ENCODE measurements around the gene LHX4.

Gene LHX4

DNA sequence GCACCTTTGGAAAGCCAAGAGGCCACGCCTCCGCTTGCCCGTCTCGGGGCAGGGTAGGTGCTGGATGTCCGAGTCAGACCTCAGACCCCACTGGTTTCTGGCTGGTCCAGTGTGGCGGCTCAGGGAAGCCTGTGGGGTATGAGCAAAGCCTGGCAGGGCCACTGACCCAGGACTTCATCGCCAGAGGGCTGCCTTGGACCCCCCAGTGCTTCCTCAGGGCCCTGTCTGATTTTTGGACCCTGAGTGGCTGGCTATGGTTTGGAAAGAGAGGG, 20.4 kb downstream of the LHX4 start:
- H3K9ac ChIP-seq (ENCODE audit: low read length in 5 of 5) = no peak overlapping the region
- H3K4me3 ChIP-seq (ENCODE audit: low read depth in 1 of 5, low read length in 5 of 5) = no peak overlapping the region
- no peaks in the 10 kb centered on the region for H3K9me3 ChIP-seq (ENCODE audit: control insufficient read depth in 5 of 5, low read length in 5 of 5)
- H3K27me3 ChIP-seq (ENCODE audit: control insufficient read depth in 5 of 5, insufficient read depth in 4 of 5, low read length in 5 of 5) = peaks cover 5 to 38% (median 16%) of the 10 kb centered on the region in 5 donors
- no peaks in the 10 kb centered on the region for H3K4me1 ChIP-seq (ENCODE audit: control insufficient read depth in 5 of 5, insufficient read depth in 5 of 5, low read length in 5 of 5)
- H3K36me3 ChIP-seq (ENCODE audit: control insufficient read depth in 5 of 5, insufficient read depth in 5 of 5, low read length in 5 of 5) = no peaks in the 10 kb centered on the region
- H3K27ac ChIP-seq (ENCODE audit: low read depth, low read length) = no peak overlapping the region

DNA sequence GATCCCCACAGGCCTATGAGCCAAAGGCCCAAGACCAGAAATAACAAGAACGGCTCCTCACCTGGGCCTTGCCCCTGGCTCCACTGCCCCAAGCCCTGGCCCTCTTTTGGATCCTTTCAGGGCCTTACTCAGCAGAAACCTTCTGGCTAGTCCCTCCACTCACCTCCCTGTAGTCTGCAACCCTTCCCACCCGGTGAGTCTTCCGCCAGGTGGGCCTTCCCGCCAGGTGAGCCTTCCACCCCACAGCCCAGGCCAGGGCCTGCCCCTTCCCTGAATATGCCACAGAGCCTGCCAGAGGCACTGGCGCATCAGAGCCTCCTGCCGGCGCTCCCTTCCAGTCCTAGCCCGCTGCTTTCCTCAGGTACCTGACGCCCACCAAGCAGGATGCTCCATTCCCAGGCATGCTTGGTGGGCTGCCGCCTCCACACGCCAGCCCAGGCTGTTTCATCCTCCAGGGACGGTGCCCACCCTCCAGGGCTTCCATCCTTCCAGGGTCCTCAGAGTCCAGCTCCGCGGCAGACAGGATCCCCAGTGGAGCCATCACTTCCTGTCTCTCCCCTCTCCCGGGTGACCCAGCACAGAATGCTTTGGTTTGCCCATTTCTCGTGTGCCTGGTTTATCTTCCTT, 20.9 kb downstream of the LHX4 start:
- Histone ChIP-seq H3K4me1 (ENCODE audit: control insufficient read depth in 5 of 5, insufficient read depth in 5 of 5, low read length in 5 of 5) (peaks cover 0 to 2% (median 0%) of the 10 kb centered on the region in 5 donors), H3K4me3 (ENCODE audit: low read depth in 1 of 5, low read length in 5 of 5) (no peak overlapping the region), H3K9me3 (ENCODE audit: control insufficient read depth in 5 of 5, low read length in 5 of 5) (no peaks in the 10 kb centered on the region), H3K9ac (ENCODE audit: low read length in 5 of 5) (no peak overlapping the region), H3K36me3 (ENCODE audit: control insufficient read depth in 5 of 5, insufficient read depth in 5 of 5, low read length in 5 of 5) (no peaks in the 10 kb centered on the region), H3K27me3 (ENCODE audit: control insufficient read depth in 5 of 5, insufficient read depth in 4 of 5, low read length in 5 of 5) (peaks cover 10 to 39% (median 19%) of the 10 kb centered on the region in 5 donors), H3K27ac (ENCODE audit: low read depth, low read length) (no peak overlapping the region)

DNA sequence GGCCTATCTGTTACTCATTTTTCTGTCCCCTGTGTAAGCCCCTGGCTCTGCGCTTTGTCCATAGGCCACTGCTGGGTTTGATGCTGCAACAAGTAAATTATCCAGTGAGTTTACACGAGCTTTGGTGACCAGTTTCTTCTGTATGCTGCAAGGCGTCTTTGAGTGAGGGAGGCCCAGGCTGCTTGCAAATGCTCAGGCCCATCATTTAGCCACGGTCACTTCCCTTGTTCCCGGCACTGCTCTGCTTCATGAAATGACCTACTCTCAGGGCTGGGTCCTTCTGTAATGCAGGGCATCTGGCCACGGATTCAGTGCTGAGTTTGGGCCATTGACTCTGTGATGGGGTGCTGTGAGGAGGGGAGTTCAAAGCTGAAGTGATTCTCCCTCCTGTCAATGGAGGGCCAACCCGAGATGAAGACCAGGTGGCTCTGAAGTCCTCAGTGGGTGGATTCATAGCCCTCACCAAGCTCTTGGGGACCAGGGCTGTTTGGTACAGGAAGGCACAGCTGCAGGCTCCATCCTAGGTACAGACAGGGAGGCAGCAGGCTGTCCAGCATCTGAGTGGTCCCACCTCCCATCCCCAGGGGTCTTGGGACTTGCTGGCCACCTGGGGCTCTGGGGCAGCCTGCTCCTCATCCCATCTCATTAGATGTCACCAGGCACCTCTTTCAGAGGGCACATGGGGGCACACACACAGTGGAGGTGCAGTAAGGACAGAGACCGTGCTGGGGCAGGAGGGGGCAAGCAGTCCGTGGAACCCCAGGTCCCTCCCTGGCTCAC, 21.7 kb downstream of the LHX4 start:
- H3K9ac ChIP-seq (ENCODE audit: low read length in 5 of 5) = no peak overlapping the region
- H3K4me1 ChIP-seq (ENCODE audit: control insufficient read depth in 5 of 5, insufficient read depth in 5 of 5, low read length in 5 of 5) = peaks cover 0 to 2% (median 0%) of the 10 kb centered on the region in 5 donors
- peaks cover 17 to 45% (median 25%) of the 10 kb centered on the region in 5 donors for H3K27me3 ChIP-seq (ENCODE audit: control insufficient read depth in 5 of 5, insufficient read depth in 4 of 5, low read length in 5 of 5)
- H3K9me3 ChIP-seq (ENCODE audit: control insufficient read depth in 5 of 5, low read length in 5 of 5) = no peaks in the 10 kb centered on the region
- no peaks in the 10 kb centered on the region for H3K36me3 ChIP-seq (ENCODE audit: control insufficient read depth in 5 of 5, insufficient read depth in 5 of 5, low read length in 5 of 5)
- no peak overlapping the region for H3K4me3 ChIP-seq (ENCODE audit: low read depth in 1 of 5, low read length in 5 of 5)
- no peak overlapping the region for H3K27ac ChIP-seq (ENCODE audit: low read depth, low read length)

DNA sequence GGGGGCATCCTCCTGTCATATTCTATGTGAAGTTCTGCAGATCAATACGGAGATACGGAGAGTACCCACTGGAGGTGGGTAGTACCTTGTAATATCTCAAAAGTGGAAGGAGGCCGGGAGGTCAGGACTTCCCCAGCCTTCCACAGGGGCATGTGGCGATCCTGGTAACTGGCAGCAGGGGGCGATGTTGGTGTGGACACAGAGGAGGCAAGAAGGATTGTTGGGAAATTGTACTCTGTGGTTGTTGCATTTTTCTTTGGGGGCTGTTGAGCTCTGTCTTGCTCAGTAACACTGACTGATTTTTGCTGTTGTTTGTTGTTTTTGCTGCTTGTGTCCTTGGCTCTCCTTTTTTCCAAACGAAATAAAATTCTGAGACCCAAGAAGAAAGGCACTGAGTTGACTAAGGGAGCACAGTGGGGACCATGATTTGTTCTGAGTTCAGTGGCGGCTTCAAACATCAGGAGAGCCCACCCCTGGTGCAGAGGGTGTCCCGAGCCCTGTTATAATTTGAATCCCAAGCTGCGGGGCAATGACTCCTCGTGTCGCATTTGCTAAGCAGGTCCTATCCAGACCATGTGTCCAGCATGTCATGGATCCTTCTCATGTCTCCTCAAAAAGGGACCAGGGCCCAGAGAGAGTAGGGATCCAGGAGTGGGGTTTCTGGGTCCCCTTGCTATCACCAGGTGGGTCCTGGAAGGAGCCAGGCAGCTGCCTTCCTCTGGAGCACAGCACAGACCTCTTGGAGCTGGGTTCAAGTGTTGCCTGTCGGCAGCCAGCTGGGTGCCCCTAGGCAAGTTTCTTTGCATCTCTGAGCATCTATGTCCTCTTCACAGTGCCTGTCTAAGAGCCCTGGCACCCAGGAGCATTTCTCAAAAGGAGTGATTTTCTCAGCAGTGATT, 22.8 kb downstream of the LHX4 start:
- H3K36me3 ChIP-seq (ENCODE audit: control insufficient read depth in 5 of 5, insufficient read depth in 5 of 5, low read length in 5 of 5) = no peaks in the 10 kb centered on the region
- no peak overlapping the region for H3K27ac ChIP-seq (ENCODE audit: low read depth, low read length)
- H3K9ac ChIP-seq (ENCODE audit: low read length in 5 of 5) = no peak overlapping the region
- H3K4me3 ChIP-seq (ENCODE audit: low read depth in 1 of 5, low read length in 5 of 5) = no peak overlapping the region
- H3K4me1 ChIP-seq (ENCODE audit: control insufficient read depth in 5 of 5, insufficient read depth in 5 of 5, low read length in 5 of 5) = peaks cover 0 to 2% (median 0%) of the 10 kb centered on the region in 5 donors
- H3K9me3 ChIP-seq (ENCODE audit: control insufficient read depth in 5 of 5, low read length in 5 of 5) = no peaks in the 10 kb centered on the region
- peaks cover 28 to 53% (median 31%) of the 10 kb centered on the region in 5 donors for H3K27me3 ChIP-seq (ENCODE audit: control insufficient read depth in 5 of 5, insufficient read depth in 4 of 5, low read length in 5 of 5)

DNA sequence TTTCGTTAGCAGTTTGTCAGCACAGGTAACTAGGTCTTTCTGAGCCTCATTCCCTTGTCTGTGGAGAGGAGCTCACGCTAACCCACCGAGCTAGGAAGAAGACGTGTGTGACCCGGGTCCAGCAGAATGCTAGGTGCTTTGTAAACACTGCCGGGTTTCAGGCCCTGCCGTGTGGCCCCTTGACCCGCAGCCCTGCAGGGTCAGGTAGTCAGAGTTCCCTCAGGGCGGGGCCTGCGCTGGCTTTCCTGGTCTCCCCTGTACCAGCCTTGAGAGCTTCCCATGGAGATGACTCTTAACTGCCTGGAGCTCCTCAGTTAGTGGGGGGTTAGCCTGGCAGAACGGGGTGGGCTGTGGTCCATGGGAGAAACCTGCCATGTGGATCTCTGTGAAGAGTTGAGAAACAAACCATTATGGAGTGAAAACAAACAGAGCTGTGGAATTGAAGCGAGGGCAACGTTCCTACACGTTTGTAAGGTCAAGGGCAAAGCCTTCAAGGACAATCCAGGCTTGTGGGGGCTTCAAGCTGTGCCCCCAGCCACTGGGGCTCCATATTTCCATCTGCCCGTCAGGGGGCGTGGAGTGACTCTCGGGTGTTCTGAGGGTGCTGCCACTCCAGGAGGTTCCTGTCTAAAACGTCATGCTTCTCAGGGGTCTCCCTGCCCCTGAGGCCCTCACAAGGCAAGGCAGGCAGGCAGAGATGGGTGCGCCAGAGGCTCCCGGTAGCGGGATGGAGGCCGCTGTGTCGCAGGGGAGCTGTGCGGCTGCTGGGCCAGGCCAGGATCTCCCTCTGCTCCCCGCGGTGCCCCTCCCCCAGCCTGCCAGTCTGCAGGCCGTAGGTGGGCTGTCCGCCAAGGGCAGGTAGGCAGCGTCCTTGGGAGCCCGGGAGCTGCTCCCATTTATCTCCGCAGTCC, 23.8 kb downstream of the LHX4 start:
- Histone ChIP-seq H3K4me3 (ENCODE audit: low read depth in 1 of 5, low read length in 5 of 5) (no peak overlapping the region), H3K9me3 (ENCODE audit: control insufficient read depth in 5 of 5, low read length in 5 of 5) (no peaks in the 10 kb centered on the region), H3K27ac (ENCODE audit: low read depth, low read length) (no peak overlapping the region), H3K9ac (ENCODE audit: low read length in 5 of 5) (no peak overlapping the region), H3K27me3 (ENCODE audit: control insufficient read depth in 5 of 5, insufficient read depth in 4 of 5, low read length in 5 of 5) (peaks cover 33 to 59% (median 35%) of the 10 kb centered on the region in 5 donors), H3K36me3 (ENCODE audit: control insufficient read depth in 5 of 5, insufficient read depth in 5 of 5, low read length in 5 of 5) (no peaks in the 10 kb centered on the region), H3K4me1 (ENCODE audit: control insufficient read depth in 5 of 5, insufficient read depth in 5 of 5, low read length in 5 of 5) (peaks cover 0 to 2% (median 0%) of the 10 kb centered on the region in 5 donors)

DNA sequence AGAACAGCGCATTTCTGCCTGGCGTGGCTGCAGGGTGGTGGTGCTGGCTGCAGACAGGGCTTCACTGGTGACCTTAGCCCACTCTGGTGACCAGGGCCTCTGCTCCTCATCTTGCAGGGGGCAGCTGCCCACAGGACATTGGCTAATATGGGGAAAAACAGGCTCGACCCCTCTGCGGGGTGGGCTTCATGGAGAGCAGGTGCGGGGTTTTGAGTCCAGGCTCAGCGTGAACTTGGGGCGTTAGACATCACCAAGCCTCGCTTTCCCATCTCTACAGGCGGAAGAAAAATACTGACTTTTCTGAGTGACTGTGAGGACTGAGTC, 24.4 kb downstream of the LHX4 start:
- no peak overlapping the region for H3K4me3 ChIP-seq (ENCODE audit: low read depth in 1 of 5, low read length in 5 of 5)
- H3K9ac ChIP-seq (ENCODE audit: low read length in 5 of 5) = no peak overlapping the region
- no peaks in the 10 kb centered on the region for H3K36me3 ChIP-seq (ENCODE audit: control insufficient read depth in 5 of 5, insufficient read depth in 5 of 5, low read length in 5 of 5)
- no peak overlapping the region for H3K27ac ChIP-seq (ENCODE audit: low read depth, low read length)
- H3K27me3 ChIP-seq (ENCODE audit: control insufficient read depth in 5 of 5, insufficient read depth in 4 of 5, low read length in 5 of 5) = peaks cover 33 to 64% (median 41%) of the 10 kb centered on the region in 5 donors
- H3K9me3 ChIP-seq (ENCODE audit: control insufficient read depth in 5 of 5, low read length in 5 of 5) = no peaks in the 10 kb centered on the region
- H3K4me1 ChIP-seq (ENCODE audit: control insufficient read depth in 5 of 5, insufficient read depth in 5 of 5, low read length in 5 of 5) = peaks cover 0 to 2% (median 0%) of the 10 kb centered on the region in 5 donors

DNA sequence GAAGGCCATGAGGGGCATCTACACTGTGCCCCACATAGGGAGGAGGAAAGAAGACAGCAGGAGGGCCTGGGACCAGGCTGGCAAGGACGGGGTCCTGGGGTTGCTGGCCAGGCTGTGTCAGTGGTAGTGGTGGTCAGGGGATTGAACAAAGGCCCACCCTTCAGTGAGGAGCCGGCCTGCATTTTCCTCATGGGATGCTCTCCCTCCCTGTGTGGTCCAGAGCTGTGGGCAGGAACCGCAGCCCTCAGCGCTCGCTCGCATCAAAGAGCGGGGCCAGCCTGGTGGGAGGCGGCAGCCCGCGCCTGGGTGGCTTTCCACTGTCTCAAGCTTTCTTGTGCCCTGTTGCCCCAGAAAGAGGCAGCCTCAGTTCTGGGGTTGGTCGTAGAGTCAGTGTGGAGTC, 24.8 kb downstream of the LHX4 start:
- Histone ChIP-seq H3K9ac (ENCODE audit: low read length in 5 of 5) (no peak overlapping the region), H3K36me3 (ENCODE audit: control insufficient read depth in 5 of 5, insufficient read depth in 5 of 5, low read length in 5 of 5) (no peaks in the 10 kb centered on the region), H3K27ac (ENCODE audit: low read depth, low read length) (no peak overlapping the region), H3K4me1 (ENCODE audit: control insufficient read depth in 5 of 5, insufficient read depth in 5 of 5, low read length in 5 of 5) (peaks cover 0 to 2% (median 0%) of the 10 kb centered on the region in 5 donors), H3K4me3 (ENCODE audit: low read depth in 1 of 5, low read length in 5 of 5) (no peak overlapping the region), H3K9me3 (ENCODE audit: control insufficient read depth in 5 of 5, low read length in 5 of 5) (no peaks in the 10 kb centered on the region), H3K27me3 (ENCODE audit: control insufficient read depth in 5 of 5, insufficient read depth in 4 of 5, low read length in 5 of 5) (peaks cover 37 to 64% (median 43%) of the 10 kb centered on the region in 5 donors)

DNA sequence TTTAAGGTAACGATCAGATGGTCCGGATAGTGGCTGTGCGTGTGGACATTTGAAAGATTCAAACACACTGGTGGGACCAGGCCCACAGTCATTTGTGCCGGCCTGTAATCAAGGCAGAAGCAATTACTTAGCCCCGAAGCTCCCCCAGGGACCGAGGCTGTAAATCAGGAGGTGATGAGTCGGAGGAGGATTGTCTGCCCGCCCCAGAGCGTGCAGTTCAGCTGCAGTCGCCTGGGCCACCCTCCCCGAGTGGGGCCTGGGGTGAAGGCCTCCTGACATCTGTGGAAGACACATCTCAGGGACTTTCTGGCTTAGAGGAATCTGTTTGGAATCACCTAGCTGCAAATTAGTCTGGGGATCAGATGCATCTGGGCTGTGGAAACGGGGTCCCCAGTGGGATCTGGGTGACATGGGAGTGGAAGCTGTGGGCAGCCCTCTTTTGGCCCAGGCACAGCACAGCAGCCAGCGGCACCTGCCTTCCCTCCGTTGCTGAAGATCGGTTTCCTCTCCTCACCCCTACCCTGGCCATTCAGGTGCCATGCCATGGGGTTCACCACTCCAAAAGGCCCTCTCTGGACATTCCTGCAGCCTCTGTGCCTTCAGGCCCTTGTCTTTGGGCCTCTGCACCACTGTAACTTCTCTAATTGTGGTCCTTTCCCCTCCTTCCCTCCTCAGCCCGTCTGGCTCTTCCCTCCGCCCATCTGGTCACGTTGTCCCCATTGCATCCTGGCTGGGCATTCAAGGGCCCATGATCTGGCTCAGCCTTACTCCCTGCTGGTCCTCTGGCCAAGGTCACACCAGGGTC, 25.7 kb downstream of the LHX4 start:
- Histone ChIP-seq H3K27ac (ENCODE audit: low read depth, low read length) (no peak overlapping the region), H3K4me1 (ENCODE audit: control insufficient read depth in 5 of 5, insufficient read depth in 5 of 5, low read length in 5 of 5) (peaks cover 0 to 2% (median 0%) of the 10 kb centered on the region in 5 donors), H3K9me3 (ENCODE audit: control insufficient read depth in 5 of 5, low read length in 5 of 5) (no peaks in the 10 kb centered on the region), H3K36me3 (ENCODE audit: control insufficient read depth in 5 of 5, insufficient read depth in 5 of 5, low read length in 5 of 5) (no peaks in the 10 kb centered on the region), H3K27me3 (ENCODE audit: control insufficient read depth in 5 of 5, insufficient read depth in 4 of 5, low read length in 5 of 5) (peaks cover 42 to 68% (median 46%) of the 10 kb centered on the region in 5 donors), H3K4me3 (ENCODE audit: low read depth in 1 of 5, low read length in 5 of 5) (no peak overlapping the region), H3K9ac (ENCODE audit: low read length in 5 of 5) (no peak overlapping the region)
